GM12878 (cell line): ENCODE measurements around the gene KISS1R. TPM values are rescaled to one million over a fixed set of nuclear protein-coding genes. Genes with fewer than 3 reads are reported as not detected.

ENCODE experiments used
- CHD1 ChIP-seq: IDR thresholded peaks from 2 replicates; pipeline ENCODE4 v1.6.1; 2012; ENCODE audit warnings: low read depth, low read length, improper control_type of control experiment
- CUX1 ChIP-seq: IDR thresholded peaks from 2 replicates; pipeline ENCODE4 v1.6.1; 2012; ENCODE audit warnings: improper control_type of control experiment, low read depth, low read length; ENCODE audit not compliant: insufficient replicate concordance
- MYC ChIP-seq: IDR thresholded peaks from 2 replicates; pipeline ENCODE4 v1.6.1; 2011; ENCODE audit warnings: mild to moderate bottlenecking, low read length, moderate library complexity, inconsistent platforms; ENCODE audit not compliant: insufficient read depth, insufficient replicate concordance, insufficient read length, severe bottlenecking
- NR2F1 ChIP-seq: fragments of 450-650 bp; conservative IDR thresholded peaks from 2 replicates; pipeline ENCODE4 v1.6.1; 2017; ENCODE audit warnings: mild to moderate bottlenecking
- SREBF2 ChIP-seq: IDR thresholded peaks from 2 replicates; pipeline ENCODE4 v1.6.1; 2012; ENCODE audit warnings: mild to moderate bottlenecking, low read length
- USF1 ChIP-seq: IDR thresholded peaks from 2 replicates; pipeline ENCODE4 v1.6.1; 2011; ENCODE audit warnings: borderline replicate concordance, low read depth, mild to moderate bottlenecking, moderate library complexity, mixed read lengths, low read length; ENCODE audit not compliant: insufficient read depth; ENCODE audit errors: extremely low read length
- ZBTB33 ChIP-seq: fragments of 450-650 bp; IDR thresholded peaks from 2 replicates; pipeline ENCODE4 v1.6.1; 2017; ENCODE audit warnings: mild to moderate bottlenecking
- ZBTB4 ChIP-seq: fragments of 450-650 bp; formaldehyde crosslinking; IDR thresholded peaks from 2 replicates; pipeline ENCODE4 v1.4.0; 2022; ENCODE audit warnings: mild to moderate bottlenecking, moderate library complexity
- ZNF207 ChIP-seq: fragments of 450-650 bp; IDR thresholded peaks from 2 replicates; pipeline ENCODE4 v1.6.1; 2014; ENCODE audit warnings: antibody characterized with exemption, mild to moderate bottlenecking, borderline replicate concordance
- polyA plus RNA-seq, 11 experiments: library from polyadenylated mRNA; depleted of rRNA in 4 of 11; unstranded in 6 of 11; stranded (reverse) in 5 of 11; fragments of >200 nt; fragmentation: Nextera tagmentation in 4 of 11; fragmentation: Illumina TruSeq in 1 of 11; extraction: Ambion mirVana in 4 of 11; extraction: Trizol in 1 of 11; gene quantifications; 1 replicate in 1 of 11; 2 replicates in 10 of 11; pipeline versions ENCODE4 v1.2.1 to v1.2.3, GENCODE V29; 2011 to 2016; ENCODE audit warnings: inconsistent platforms in 2 of 11, missing spikeins in 2 of 11, low read depth in 1 of 11
- total RNA-seq, 4 experiments: library from RNA; depleted of rRNA in 3 of 4; stranded (reverse); fragments of >200 nt in 3 of 4; fragmentation: Illumina TruSeq in 1 of 4; extraction: Trizol in 1 of 4; gene quantifications; 2 replicates each; pipeline versions ENCODE4 v1.2.1 to v1.2.3, GENCODE V29; 2013 to 2021

The KISS1R gene
- total and polyA plus RNA-seq, 10 of the 15 experiments (the other 5 are each of a cell fraction or from before 2014, with no cell fraction given): 0.13 to 2.7 (median 1.4) TPM; not detected in 3

- TF ChIP-seq ZBTB33: 0 out of 2 replicates have a peak, but pooled peaks have one; percentile 31
- no peak for TF ChIP-seq CUX1
- no peak for TF ChIP-seq MYC
- no peak for TF ChIP-seq CHD1
- TF ChIP-seq USF1: no peak
- TF ChIP-seq ZBTB4 (CRISPR knock-in tag): no peak
- no peak for TF ChIP-seq SREBF2
- TF ChIP-seq NR2F1: no peak
- TF ChIP-seq ZNF207: peak; percentile 35; the same call in 1 of the 2 replicates
Observed at GRCh38 chr19:947090-947706, 30.1 kb downstream of the KISS1R start (continued).
